A549 treated with DMSO at 1 μM for 4 hours (cell line): Measurements from ENCODE around the gene OTOS. TPM values are rescaled to one million over a fixed set of nuclear protein-coding genes. Genes with fewer than 3 reads are reported as not detected.

Experiments used
- total RNA-seq: library from RNA; stranded (reverse); fragments of 200-300 nt; extraction: Qiagen RNA extraction; gene quantifications from 5 replicates; pipeline ENCODE4 v1.2.3, GENCODE V29; 2022; ENCODE audit warnings: low read depth

Gene OTOS
- total RNA-seq = 0.21 TPM in 1 of 5 replicates, not detected in the others

GRCh38 chr2:240140511-240140910, at the start of gene OTOS:
TSS of gene OTOS (minus strand) at chr2:240140658. CDS start at chr2:240140326, 332 bp downstream.

GRCh38 chr2:240136013-240136670, 4.3 kb downstream of the OTOS start, which contains the start of gene COPS9:
TSS of gene COPS9 (minus strand) at chr2:240136305. CDS start at chr2:240136284, 21 bp downstream.

Other genes with a start within 250 kb of the OTOS start
- 124 to 147 TPM (median 129 TPM) in 5 replicates for gene NDUFA10, start 115.3 kb downstream of the OTOS start, total RNA-seq
- not detected in 5 replicates for gene OR6B2, start 110.2 kb downstream of the OTOS start, total RNA-seq
- gene OR6B3, start 87.1 kb downstream of the OTOS start, total RNA-seq = not detected in 5 replicates
- gene COPS9, start 4.4 kb downstream of the OTOS start, total RNA-seq = 243 to 298 TPM (median 272 TPM) in 5 replicates